Mucosa of descending colon (tissue), 3 donors: Measurements from ENCODE around the gene RCBTB2. TPM values are rescaled to one million over a fixed set of nuclear protein-coding genes. Genes with fewer than 3 reads are reported as not detected.
A peak's percentile ranks its signal among the peaks of the same experiment; 100 is the strongest.

Experiments used
- ATAC-seq: fragments of 200-7000 bp; cut with Tn5 transposase; one replicate; pipeline ENCODE4 v1.9.1; 2020; ENCODE audit warnings: mild to moderate bottlenecking, moderate library complexity
- DNase-seq, 3 donors: peaks; one replicate each; pipeline ENCODE4 v3.0.0-alpha.2; 2020
- H3K36me3 ChIP-seq: fragments of 200-600 bp; one replicate; pipeline ENCODE4 v1.8.0; 2021; ENCODE audit warnings: low read depth, mild to moderate bottlenecking
- H3K4me1 ChIP-seq: fragments of 200-600 bp; one replicate; pipeline ENCODE4 v1.8.0; 2021; ENCODE audit warnings: low read depth, mild to moderate bottlenecking
- H3K4me3 ChIP-seq: fragments of 200-600 bp; one replicate; pipeline ENCODE4 v1.8.0; 2021; ENCODE audit warnings: mild to moderate bottlenecking
- H3K9me3 ChIP-seq: fragments of 200-600 bp; one replicate; pipeline ENCODE4 v1.8.0; 2021; ENCODE audit warnings: mild to moderate bottlenecking
- intact Hi-C, 2 donors: fragments of 100-400 bp; cut with DNase I in 1 of 2; cut with micrococcal nuclease in 1 of 2; formaldehyde crosslinking; loops; one replicate each; pipeline versions ENCODE4 v1.11.0 to v1.11.1; 2022; cut with DNase I, micrococcal nuclease
- total RNA-seq, 3 donors: library from RNA; stranded (reverse); fragmentation: NEBNext Ultra II Directional in 2 of 3; extraction: Animal tissue kit (Norgen Biotek cat#: 25700) in 2 of 3; gene quantifications; one replicate each; pipeline versions ENCODE4 v1.2.1 to v1.2.4, GENCODE V29; 2021 to 2023
- TF ChIP-seq, protein P1 (sequence below): fragments of 200-600 bp; IDR thresholded peaks from one replicate; pipeline ENCODE4 v1.8.0; 2022; ENCODE audit warnings: antibody characterized with exemption, mild to moderate bottlenecking
- donor health status: DM: no; HTN: no; CAD: no; lungs with moderate emphysema.
- donor health status: DM: no; HTN: no; CAD: no.
- donor health status: DM: no; HTN: yes; CAD: no.

Gene RCBTB2
- total RNA-seq, 3 donors from 2014 or later: 4.9 to 10.9 (median 6.7) TPM

DNA sequence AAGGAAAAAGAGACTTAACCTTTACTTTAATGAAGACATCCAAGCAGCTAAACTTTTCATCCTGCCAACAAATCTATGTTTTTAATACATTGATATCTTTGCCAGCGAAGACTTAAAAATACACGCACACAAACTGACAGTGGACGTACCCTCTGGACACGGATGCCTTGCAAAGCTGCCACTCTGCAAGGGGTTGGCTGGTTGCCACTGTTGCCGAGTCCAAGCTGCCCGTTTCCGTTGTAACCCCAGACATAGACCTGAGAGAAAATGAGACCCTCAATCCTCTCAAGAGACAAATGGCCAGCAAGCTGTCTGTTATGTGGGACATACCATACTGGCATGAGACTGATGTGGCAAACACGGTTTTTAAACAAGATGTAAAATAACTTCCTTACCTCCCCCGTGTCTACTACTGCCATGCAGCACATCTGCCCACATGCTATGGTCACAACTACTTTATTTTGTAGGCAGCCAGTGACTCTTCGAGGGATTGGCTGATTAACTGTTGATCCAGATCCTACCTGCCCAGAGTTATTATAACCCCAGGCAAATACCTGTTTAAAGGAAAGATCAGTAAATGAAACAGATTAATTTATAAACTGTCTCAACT, 21.2 kb downstream of the RCBTB2 start:
- intact Hi-C loops: no loop called here
- Histone ChIP-seq H3K9me3 (no peaks in the 10 kb centered on the region), H3K4me3 (no peak overlapping the region), H3K36me3 (no peaks in the 10 kb centered on the region), H3K4me1 (no peaks in the 10 kb centered on the region)
- DNase-seq (no peak), ATAC-seq (no peak)
- TF ChIP-seq, protein P1, sequence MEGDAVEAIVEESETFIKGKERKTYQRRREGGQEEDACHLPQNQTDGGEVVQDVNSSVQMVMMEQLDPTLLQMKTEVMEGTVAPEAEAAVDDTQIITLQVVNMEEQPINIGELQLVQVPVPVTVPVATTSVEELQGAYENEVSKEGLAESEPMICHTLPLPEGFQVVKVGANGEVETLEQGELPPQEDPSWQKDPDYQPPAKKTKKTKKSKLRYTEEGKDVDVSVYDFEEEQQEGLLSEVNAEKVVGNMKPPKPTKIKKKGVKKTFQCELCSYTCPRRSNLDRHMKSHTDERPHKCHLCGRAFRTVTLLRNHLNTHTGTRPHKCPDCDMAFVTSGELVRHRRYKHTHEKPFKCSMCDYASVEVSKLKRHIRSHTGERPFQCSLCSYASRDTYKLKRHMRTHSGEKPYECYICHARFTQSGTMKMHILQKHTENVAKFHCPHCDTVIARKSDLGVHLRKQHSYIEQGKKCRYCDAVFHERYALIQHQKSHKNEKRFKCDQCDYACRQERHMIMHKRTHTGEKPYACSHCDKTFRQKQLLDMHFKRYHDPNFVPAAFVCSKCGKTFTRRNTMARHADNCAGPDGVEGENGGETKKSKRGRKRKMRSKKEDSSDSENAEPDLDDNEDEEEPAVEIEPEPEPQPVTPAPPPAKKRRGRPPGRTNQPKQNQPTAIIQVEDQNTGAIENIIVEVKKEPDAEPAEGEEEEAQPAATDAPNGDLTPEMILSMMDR: no peak

DNA sequence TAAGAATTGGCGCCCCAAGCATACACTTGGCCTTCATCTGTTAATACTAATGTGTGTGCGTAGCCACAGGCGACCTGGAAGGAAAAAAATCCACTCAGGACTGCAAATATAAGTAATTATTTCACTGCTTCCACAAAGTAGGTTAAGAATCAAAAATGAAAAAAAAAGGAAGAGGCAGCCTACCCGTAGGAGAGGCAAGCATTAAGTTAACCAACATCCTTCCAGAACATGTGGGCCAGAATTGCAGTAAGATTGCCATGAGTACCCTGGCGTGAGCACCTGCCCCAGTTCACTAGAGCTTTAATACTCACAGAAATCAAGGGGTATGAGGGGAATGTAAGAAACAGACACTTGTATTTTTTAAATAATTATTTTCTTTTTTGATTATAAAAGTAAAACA, 22.2 kb downstream of the RCBTB2 start:
- no peaks in the 10 kb centered on the region for H3K4me1 ChIP-seq
- no peaks in the 10 kb centered on the region for H3K9me3 ChIP-seq
- intact Hi-C loops: no loop called here
- DNase-seq (no peak), ATAC-seq (no peak)
- no peaks in the 10 kb centered on the region for H3K36me3 ChIP-seq
- TF ChIP-seq, protein P1: no peak
- H3K4me3 ChIP-seq: no peak overlapping the region

DNA sequence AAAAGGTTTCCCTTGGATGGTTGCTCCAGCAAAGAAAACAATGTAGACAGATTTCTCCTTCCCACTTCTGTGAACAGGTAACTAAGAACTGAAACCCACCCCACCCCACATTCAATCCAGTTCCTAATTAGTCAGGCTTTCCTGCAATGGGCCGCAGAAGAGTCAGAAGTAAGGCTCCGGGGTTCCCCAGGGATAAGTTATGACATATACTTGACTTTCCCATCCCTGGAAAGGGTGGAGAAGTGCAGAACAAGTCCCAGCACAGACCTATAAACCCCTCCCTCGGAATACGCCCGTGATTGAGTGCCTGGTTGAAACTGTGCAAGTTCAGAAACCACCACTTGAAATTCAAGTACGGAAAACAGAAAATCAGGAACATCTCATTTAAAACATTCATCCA, 24.9 kb downstream of the RCBTB2 start:
- H3K4me3 ChIP-seq: no peak overlapping the region
- ATAC-seq (no peak), DNase-seq (no peak)
- H3K36me3 ChIP-seq: no peaks in the 10 kb centered on the region
- intact Hi-C loops: no loop called here
- no peaks in the 10 kb centered on the region for H3K9me3 ChIP-seq
- TF ChIP-seq, protein P1: no peak
- no peaks in the 10 kb centered on the region for H3K4me1 ChIP-seq

DNA sequence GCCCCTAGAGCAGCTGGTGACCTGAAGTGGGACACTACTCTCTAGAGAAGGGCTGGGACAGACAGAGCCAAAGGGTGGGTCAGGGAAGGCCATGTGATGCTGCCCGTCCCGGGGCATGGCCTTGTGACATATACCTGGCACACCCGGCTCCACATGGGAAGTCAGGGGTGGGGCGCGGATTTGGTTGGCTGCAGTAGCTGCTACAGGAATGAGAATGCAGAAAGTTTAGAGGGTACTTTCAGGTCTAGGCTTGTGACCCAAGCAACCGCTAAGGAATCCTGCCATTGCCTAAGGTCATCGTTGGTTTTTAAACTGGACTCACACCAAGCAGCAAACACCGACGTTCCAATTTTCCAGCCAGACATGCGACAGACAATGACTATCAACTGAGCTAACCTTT, 25.9 kb downstream of the RCBTB2 start:
- ATAC-seq: no peak
- H3K4me3 ChIP-seq: no peak overlapping the region

DNA sequence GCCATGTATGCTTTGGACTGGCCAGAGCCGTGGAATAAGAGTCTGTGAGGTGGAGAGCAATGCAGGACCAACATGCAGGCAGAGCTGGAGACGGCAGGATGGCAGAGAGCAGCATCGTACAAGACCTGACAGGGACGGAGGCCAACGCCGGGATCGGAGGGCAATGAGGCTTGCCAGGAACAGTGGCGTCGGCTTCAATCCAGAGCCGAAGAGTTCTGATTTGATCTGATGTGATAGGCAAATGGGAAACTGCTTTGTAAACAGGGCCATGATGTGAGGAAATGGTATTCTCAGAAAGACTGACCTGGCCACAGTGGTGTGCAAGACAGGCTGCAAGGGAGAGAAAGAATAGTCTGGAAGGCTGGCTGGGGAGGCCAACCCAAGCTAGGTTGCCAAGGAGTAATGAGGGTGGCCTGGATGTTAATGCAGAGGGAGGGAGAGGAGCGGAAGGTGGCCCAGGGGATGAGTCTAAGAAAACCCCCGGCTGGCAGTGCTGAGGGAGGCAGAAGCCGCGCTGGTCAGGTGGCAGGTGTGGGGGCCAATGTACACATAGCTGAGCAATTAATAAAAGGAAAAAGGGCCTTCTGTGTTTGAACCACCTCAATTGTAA, 26.7 kb downstream of the RCBTB2 start:
- TF ChIP-seq, protein P1: no peak
- intact Hi-C loops: no loop called here
- ATAC-seq (peak; percentile 7), DNase-seq (no peak)
- no peaks in the 10 kb centered on the region for H3K9me3 ChIP-seq
- no peaks in the 10 kb centered on the region for H3K36me3 ChIP-seq
- H3K4me1 ChIP-seq: no peaks in the 10 kb centered on the region
- H3K4me3 ChIP-seq: no peak overlapping the region

More for the DNA sequence above, 25.9 kb downstream of the RCBTB2 start:
- no peaks in the 10 kb centered on the region for H3K9me3 ChIP-seq
- no peaks in the 10 kb centered on the region for H3K36me3 ChIP-seq
- no peak for DNase-seq
- H3K4me1 ChIP-seq: no peaks in the 10 kb centered on the region
- TF ChIP-seq, protein P1: no peak
- intact Hi-C loops: no loop called here
